ENCODE results near the gene ZBTB11. TPM values are rescaled to one million over a fixed set of nuclear protein-coding genes. Genes with fewer than 3 reads are reported as not detected.

ZBTB11 gene
- total and polyA plus RNA-seq, 2 experiments from 2014 or later = 5.1 to 19.0 TPM

DNA sequence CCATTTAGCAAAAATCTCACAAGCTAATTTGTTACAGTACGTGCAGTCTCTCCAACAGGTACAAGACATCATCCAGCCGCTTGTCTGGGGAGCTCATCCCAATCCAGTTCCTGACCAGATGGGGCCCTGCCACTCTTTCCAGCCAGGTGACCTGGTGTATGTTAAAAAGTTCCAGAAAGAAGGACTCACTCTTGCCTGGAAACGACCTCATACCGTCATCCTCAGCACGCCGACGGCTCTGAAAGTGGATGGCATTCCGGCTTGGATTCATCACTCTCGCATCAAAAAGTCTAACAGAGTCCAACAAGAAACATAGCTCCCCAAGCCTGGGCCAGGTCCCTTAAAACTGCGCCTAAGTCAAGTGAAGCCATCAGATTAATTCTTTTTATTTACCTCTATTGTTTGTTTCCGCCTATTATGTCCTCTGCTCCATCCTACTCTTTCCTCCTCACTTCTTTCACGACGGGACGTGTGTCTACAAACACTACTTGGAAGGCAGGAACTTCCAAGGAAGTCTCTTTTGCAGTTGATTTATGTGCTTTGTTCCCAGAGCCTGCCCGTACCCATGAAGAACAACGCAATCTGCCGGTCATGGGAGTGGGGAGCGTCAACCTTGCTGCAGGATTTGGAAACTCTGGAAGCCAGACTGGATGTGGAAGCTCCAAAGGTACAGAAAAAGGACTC is 37.5 kb downstream of the ZBTB11 start:
- no peak overlapping the region for H3K4me2 ChIP-seq
- no peaks in the 10 kb centered on the region for H3K9me3 ChIP-seq (ENCODE audit: low read depth)
- 86% methylated on average over 18 of the region's 18 CpGs for WGBS (ENCODE audit: low lambda C conversion rate, missing lambda C conversion rate)
- H3K36me3 ChIP-seq (replicated peaks; ENCODE audit: insufficient read depth, low read depth) = no peaks in the 10 kb centered on the region
- peaks cover 10% of the 10 kb centered on the region for H3K4me1 ChIP-seq (ENCODE audit: insufficient read depth)
- H3K79me2 ChIP-seq = no peaks in the 10 kb centered on the region
- H3K9me2 ChIP-seq (replicated peaks; ENCODE audit: insufficient read depth) = no peaks in the 10 kb centered on the region
- no peak overlapping the region for H3K4me3 ChIP-seq
- H3K27me3 ChIP-seq = no peaks in the 10 kb centered on the region
- no peak overlapping the region for H2AFZ ChIP-seq
- TF ChIP-seq EZH2phosphoT487 (IDR thresholded peaks at IDR 0.05; ENCODE audit: low read depth, severe bottlenecking, unreplicated experiment) (no peak), EZH2 (IDR thresholded peaks at IDR 0.05; ENCODE audit: borderline replicate concordance) (no peak)
- TF ChIP-seq, protein P1, sequence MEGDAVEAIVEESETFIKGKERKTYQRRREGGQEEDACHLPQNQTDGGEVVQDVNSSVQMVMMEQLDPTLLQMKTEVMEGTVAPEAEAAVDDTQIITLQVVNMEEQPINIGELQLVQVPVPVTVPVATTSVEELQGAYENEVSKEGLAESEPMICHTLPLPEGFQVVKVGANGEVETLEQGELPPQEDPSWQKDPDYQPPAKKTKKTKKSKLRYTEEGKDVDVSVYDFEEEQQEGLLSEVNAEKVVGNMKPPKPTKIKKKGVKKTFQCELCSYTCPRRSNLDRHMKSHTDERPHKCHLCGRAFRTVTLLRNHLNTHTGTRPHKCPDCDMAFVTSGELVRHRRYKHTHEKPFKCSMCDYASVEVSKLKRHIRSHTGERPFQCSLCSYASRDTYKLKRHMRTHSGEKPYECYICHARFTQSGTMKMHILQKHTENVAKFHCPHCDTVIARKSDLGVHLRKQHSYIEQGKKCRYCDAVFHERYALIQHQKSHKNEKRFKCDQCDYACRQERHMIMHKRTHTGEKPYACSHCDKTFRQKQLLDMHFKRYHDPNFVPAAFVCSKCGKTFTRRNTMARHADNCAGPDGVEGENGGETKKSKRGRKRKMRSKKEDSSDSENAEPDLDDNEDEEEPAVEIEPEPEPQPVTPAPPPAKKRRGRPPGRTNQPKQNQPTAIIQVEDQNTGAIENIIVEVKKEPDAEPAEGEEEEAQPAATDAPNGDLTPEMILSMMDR (IDR thresholded peaks at IDR 0.05; ENCODE audit: poor library complexity) = no peak
- DNase-seq (ENCODE audit: low spot score) = no peak
- H3K27ac ChIP-seq = no peak overlapping the region
- H4K20me1 ChIP-seq (ENCODE audit: insufficient read depth, poor library complexity, severe bottlenecking) = no peaks in the 10 kb centered on the region

DNA sequence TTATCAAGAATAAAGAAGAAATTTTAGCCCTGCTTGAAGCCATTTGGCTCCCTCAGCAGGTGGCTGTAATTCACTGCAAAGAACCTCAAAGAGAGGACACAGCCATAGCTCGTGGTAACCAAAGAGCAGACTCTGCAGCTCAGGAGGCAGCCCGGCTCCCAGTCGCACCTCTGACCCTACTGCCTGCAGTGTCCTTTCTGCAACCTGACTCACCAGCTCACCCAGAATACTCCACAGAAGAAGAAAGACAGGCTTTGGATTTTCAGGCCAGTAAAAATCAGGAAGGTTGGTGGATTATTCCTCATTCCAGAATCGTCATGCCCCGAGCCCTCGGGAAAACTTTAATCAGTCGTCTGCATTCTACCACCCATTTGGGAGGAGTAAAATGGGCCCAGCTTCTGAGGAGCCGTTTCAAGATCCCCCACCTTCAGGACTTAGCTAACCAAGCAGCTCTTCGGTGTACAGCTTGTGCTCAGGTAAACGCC is 38.6 kb downstream of the ZBTB11 start:
- H3K4me3 ChIP-seq = no peak overlapping the region
- H3K36me3 ChIP-seq (replicated peaks; ENCODE audit: insufficient read depth, low read depth) = no peaks in the 10 kb centered on the region
- TF ChIP-seq EZH2 (IDR thresholded peaks at IDR 0.05; ENCODE audit: borderline replicate concordance) = no peak
- TF ChIP-seq, protein P1 (IDR thresholded peaks at IDR 0.05; ENCODE audit: poor library complexity) = peak; percentile 22
- no peaks in the 10 kb centered on the region for H3K27me3 ChIP-seq
- H3K4me1 ChIP-seq (ENCODE audit: insufficient read depth) = peaks cover 10% of the 10 kb centered on the region
- peak; percentile 31 for DNase-seq (ENCODE audit: low spot score)
- no peaks in the 10 kb centered on the region for H3K79me2 ChIP-seq
- no peak overlapping the region for H3K4me2 ChIP-seq
- WGBS (ENCODE audit: low lambda C conversion rate, missing lambda C conversion rate) = 63% methylated on average over 10 of the region's 10 CpGs
- H3K27ac ChIP-seq = no peak overlapping the region
- no peaks in the 10 kb centered on the region for H3K9me3 ChIP-seq (ENCODE audit: low read depth)
- no peaks in the 10 kb centered on the region for H3K9me2 ChIP-seq (replicated peaks; ENCODE audit: insufficient read depth)
- no peak overlapping the region for H2AFZ ChIP-seq
- H4K20me1 ChIP-seq (ENCODE audit: insufficient read depth, poor library complexity, severe bottlenecking) = no peaks in the 10 kb centered on the region

DNA sequence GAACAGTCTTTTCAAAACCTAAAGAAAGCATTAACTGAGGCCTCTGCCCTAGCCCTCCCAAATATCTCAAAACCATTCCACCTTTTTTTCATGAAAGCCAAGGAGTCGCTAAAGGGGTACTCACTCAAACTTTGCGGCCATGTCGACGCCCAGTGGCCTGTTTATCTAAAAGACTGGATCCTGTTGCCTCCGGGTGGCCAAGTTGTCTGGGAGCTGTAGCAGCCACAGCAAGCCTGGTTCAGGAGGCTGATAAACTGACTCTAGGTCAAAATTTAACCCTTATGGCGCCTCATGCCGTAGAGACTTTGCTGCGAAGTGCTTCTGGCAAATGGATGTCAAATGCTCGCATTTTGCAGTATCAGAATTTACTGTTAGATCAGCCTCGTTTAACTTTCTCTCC is 39.5 kb downstream of the ZBTB11 start:
- no peaks in the 10 kb centered on the region for H3K9me3 ChIP-seq (ENCODE audit: low read depth)
- no peaks in the 10 kb centered on the region for H3K36me3 ChIP-seq (replicated peaks; ENCODE audit: insufficient read depth, low read depth)
- H3K27ac ChIP-seq = no peak overlapping the region
- TF ChIP-seq, protein P1 (IDR thresholded peaks at IDR 0.05; ENCODE audit: poor library complexity) = no peak
- TF ChIP-seq EZH2 (IDR thresholded peaks at IDR 0.05; ENCODE audit: borderline replicate concordance) = no peak
- no peak for TF ChIP-seq EZH2phosphoT487 (IDR thresholded peaks at IDR 0.05; ENCODE audit: low read depth, severe bottlenecking, unreplicated experiment)
- no peak overlapping the region for H3K4me3 ChIP-seq
- no peaks in the 10 kb centered on the region for H3K9me2 ChIP-seq (replicated peaks; ENCODE audit: insufficient read depth)
- H2AFZ ChIP-seq = no peak overlapping the region
- peaks cover 10% of the 10 kb centered on the region for H3K4me1 ChIP-seq (ENCODE audit: insufficient read depth)
- DNase-seq (ENCODE audit: low spot score) = no peak
- no peaks in the 10 kb centered on the region for H3K27me3 ChIP-seq
- H3K4me2 ChIP-seq = no peak overlapping the region
- no peaks in the 10 kb centered on the region for H4K20me1 ChIP-seq (ENCODE audit: insufficient read depth, poor library complexity, severe bottlenecking)
- H3K79me2 ChIP-seq = no peaks in the 10 kb centered on the region
- WGBS (ENCODE audit: low lambda C conversion rate, missing lambda C conversion rate) = 65% methylated on average over 10 of the region's 10 CpGs

All from hepatocyte (in vitro differentiated cells).